Activated T-cell treated with anti-CD3 and anti-CD28 coated beads, Interleukin-2, amount 50 U/mL, for 24 hours (primary cell): ENCODE results near the gene SH3BP4.

ENCODE experiments used
- DNase-seq: peaks from one replicate; pipeline ENCODE4 v3.0.0-alpha.2; 2020
- H3K27ac Mint-ChIP-seq: 2 replicates; pipeline ENCODE4 v1.8.0; 2020; ENCODE audit warnings: mild to moderate bottlenecking, mixed read lengths
- H3K27me3 Mint-ChIP-seq: 2 replicates; pipeline ENCODE4 v1.8.0; 2020; ENCODE audit warnings: mixed read lengths
- H3K36me3 Mint-ChIP-seq: 2 replicates; pipeline ENCODE4 v1.8.0; 2020; ENCODE audit warnings: low read depth, mixed read lengths
- H3K4me1 Mint-ChIP-seq: 2 replicates; pipeline ENCODE4 v1.8.0; 2020; ENCODE audit warnings: low read depth, mixed read lengths
- H3K4me3 Mint-ChIP-seq: 2 replicates; pipeline ENCODE4 v1.8.0; 2020; ENCODE audit warnings: mild to moderate bottlenecking, moderate library complexity, mixed read lengths
- H3K9me3 Mint-ChIP-seq: 2 replicates; pipeline ENCODE4 v1.8.0; 2020; ENCODE audit warnings: mixed read lengths

SH3BP4 gene

DNA sequence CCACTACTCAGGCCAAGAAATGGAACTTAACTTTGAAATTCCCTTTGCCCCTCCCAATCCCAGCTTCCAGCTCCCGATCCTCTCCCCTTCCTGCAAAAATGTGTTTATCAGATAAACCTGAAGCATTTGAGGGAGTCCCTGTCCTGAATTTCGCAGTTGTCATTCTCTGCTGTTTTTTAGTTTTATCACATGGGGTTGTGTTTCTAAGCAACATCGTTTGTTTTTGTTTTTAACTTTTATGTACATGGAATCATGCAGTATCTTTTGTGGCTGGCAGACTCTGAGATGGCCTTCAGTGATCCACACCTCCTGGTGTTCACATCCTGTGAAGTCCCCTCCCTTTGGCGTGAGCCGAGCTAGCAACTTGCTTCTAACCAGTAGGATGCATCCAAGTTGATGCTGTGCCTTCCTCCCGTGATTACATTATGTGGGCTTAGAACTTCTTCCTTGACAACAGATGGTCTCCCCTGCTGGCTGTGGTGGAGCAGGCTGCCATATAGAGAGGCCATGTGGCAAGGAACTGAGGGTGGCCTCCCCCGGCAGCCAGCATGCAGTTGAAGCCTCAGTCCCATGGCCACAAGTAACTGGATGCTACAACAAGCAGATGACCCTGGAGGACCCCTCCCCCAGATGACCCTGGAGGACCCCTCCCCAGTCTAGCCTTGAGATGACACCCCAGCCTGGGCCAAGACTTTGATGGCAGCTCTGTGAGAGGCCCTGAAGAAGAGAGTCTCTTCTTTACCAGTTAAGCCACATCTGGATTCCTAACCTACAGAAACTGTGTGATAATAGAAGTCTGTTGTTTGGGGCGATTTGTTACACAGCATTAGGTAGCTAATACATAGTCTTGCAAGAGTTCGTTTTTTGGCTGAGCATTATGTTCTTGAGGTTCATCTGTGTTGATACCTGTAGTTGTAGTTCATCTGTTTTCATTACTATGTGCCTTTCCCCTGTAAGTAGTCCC lies 27.7 kb downstream of the SH3BP4 start:
- no peak for DNase-seq
- Mint-ChIP-seq H3K9me3 (peaks cover 6% of the 10 kb centered on the region), H3K27me3 (peaks cover 10% of the 10 kb centered on the region), H3K36me3 (no peaks in the 10 kb centered on the region), H3K4me3 (no peak overlapping the region), H3K27ac (no peak overlapping the region), H3K4me1 (no peaks in the 10 kb centered on the region)

DNA sequence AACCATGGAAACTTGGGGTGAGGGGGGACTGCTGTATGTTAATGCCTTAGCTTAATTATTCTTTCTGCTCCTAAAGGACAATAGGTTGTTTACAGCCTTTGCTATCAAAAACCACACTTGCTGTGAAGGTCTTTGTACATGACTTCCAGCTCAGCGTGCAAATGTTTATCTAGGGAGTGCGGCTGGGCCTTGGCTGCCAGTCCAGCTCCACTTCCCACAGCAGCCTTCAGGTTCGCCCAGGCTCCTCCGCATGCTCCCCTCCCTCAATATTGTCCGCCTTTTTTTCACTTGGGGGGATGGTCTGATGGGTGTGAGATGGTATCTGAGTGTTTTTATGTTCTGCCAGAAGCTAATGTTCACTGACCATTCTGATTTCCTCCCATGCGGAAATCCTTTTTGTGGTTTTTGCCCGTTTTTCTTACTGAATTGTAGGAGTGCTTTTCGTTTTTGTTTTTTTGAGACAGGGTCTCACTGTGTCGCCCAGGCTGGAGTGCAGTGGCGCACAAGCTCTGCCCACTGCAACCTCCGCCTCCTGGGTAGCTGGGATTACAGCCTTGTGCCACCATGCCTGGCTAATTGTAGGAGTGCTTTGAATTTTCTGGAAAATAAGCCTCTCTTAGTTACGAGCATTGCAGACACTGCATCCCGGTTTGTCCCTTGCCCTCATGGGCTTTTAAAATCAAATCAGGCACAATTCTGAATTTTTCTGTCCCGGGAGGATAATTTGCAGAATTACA lies 28.8 kb downstream of the SH3BP4 start:
- Mint-ChIP-seq H3K36me3 (no peaks in the 10 kb centered on the region), H3K27ac (no peak overlapping the region), H3K4me1 (no peaks in the 10 kb centered on the region), H3K4me3 (no peak overlapping the region), H3K27me3 (peaks cover 4% of the 10 kb centered on the region), H3K9me3 (peaks cover 6% of the 10 kb centered on the region)
- DNase-seq: no peak

GRCh38 chr2:234981197-234982095 lies 29.6 kb downstream of the SH3BP4 start:
- H3K9me3 Mint-ChIP-seq: peaks cover 6% of the 10 kb centered on the region
- H3K36me3 Mint-ChIP-seq: no peaks in the 10 kb centered on the region
- no peak overlapping the region for H3K27ac Mint-ChIP-seq
- no peak overlapping the region for H3K4me3 Mint-ChIP-seq
- no peaks in the 10 kb centered on the region for H3K4me1 Mint-ChIP-seq
- H3K27me3 Mint-ChIP-seq: peaks cover 4% of the 10 kb centered on the region
- DNase-seq: no peak

- Mint-ChIP-seq H3K4me3 (no peak overlapping the region), H3K27ac (no peak overlapping the region), H3K27me3 (peaks cover 4% of the 10 kb centered on the region), H3K36me3 (no peaks in the 10 kb centered on the region), H3K4me1 (no peaks in the 10 kb centered on the region), H3K9me3 (peaks cover 6% of the 10 kb centered on the region)
- no peak for DNase-seq
Measured at GRCh38 chr2:234982096-234982834, 30.4 kb downstream of the SH3BP4 start.

DNA sequence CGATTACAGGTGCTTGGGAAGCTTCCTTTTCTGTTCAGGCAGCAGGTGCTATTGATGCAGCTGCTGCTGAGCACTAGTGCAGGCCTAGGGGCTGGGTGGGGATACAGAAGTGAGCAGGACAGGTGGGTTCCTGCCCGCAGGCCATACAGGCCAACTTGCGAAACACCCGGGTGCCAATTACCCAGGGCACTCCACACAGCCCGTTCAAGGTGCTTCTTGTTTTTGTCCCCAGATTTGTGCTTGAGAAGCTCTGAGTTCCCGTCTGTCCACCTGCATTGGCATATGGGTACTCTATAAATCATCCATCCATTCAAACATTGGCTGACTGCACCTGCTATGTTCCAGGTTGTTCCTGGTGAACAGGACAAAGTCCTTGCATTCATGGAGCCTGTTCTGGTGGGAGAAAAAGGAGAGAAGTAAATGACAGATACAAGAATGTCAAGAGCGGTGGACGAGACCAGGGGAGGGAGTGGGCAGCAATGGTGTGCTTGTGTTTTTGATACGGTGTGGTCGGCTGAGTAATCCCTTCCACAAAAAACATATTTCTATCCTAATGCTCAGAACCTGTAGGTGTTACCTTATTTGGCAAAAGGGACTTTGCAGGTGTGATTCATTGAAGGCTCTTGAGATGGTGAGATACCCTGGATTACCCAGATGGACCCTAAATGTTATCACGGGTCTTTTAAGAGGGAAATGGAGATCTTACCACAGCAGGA lies 31.4 kb downstream of the SH3BP4 start:
- Mint-ChIP-seq H3K4me3 (no peak overlapping the region), H3K36me3 (no peaks in the 10 kb centered on the region), H3K27ac (no peak overlapping the region), H3K27me3 (peaks cover 4% of the 10 kb centered on the region), H3K9me3 (peaks cover 6% of the 10 kb centered on the region), H3K4me1 (no peaks in the 10 kb centered on the region)
- DNase-seq: no peak

GRCh38 chr2:234985608-234986245 lies 33.9 kb downstream of the SH3BP4 start:
- Mint-ChIP-seq H3K4me3 (no peak overlapping the region), H3K36me3 (no peaks in the 10 kb centered on the region), H3K9me3 (no peaks in the 10 kb centered on the region), H3K4me1 (no peaks in the 10 kb centered on the region), H3K27me3 (peaks cover 11% of the 10 kb centered on the region), H3K27ac (no peak overlapping the region)
- no peak for DNase-seq

DNA sequence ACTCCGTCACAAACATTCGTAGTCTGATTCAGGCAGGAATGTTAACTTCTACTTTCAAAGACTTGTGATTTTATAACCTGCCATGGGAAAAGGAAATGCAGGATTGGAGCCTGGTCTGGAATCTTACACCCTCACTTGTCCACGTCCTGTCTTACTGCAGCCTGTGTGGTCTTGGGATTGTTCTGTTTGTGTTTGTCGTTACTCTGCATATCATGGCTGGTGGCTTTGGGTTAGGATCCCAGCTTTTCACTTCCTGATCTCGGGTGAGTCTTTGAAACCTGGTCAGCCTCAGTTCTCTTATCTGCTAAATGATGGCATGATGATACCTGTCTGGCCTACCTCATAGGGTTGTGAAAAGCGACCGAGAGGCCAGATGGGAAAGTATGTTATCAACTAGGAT lies 34.6 kb downstream of the SH3BP4 start:
- H3K27ac Mint-ChIP-seq: no peak overlapping the region

DNA sequence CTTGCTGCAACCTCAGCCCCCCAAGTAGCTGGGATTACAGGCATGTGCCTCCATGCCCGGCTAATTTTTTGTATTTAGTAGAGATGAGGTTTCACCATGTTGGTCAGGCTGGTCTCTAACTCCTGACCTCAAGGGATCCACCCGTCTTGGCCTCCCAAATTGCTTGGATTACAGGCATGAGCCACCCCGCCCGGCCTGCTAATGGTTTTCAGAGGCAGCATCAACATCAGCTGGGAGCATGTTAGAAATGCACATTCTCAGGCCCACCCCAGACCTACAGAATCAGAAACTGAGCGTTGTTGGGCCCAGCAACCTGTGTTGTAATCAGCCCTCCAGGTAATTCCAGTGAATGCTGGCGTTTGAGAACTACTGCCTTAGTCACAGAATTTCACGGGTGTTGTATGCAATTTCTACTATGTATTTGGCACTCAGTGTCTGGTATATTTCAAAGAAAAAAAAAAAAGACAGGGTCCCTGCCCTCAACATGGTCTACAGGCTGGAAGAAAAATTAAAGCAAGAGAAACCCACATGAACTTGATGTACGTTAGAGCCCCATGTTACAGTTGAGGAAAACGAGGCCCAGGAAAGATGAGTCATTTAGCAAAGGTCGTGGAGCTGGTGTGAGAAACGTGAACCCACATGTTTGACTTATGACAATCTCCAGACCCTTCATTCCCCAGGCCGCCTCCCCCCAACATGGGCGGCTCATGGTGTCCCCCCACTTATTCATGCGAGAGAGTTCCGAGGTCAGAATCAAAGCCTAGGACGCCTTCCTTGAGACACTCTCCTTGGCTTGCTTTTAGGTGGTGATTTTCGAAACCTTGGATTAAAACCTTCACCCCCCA lies 35.3 kb downstream of the SH3BP4 start:
- Mint-ChIP-seq H3K4me1 (no peaks in the 10 kb centered on the region), H3K27me3 (peaks cover 7% of the 10 kb centered on the region), H3K27ac (no peak overlapping the region), H3K9me3 (no peaks in the 10 kb centered on the region), H3K4me3 (no peak overlapping the region), H3K36me3 (no peaks in the 10 kb centered on the region)
- no peak for DNase-seq

More for the DNA sequence above, 34.6 kb downstream of the SH3BP4 start:
- Mint-ChIP-seq H3K27me3 (peaks cover 7% of the 10 kb centered on the region), H3K4me1 (no peaks in the 10 kb centered on the region), H3K9me3 (no peaks in the 10 kb centered on the region), H3K4me3 (no peak overlapping the region), H3K36me3 (no peaks in the 10 kb centered on the region)
- DNase-seq: no peak

GRCh38 chr2:234987754-234988153 lies 35.9 kb downstream of the SH3BP4 start:
- Mint-ChIP-seq H3K27me3 (peaks cover 7% of the 10 kb centered on the region), H3K4me1 (no peaks in the 10 kb centered on the region), H3K9me3 (no peaks in the 10 kb centered on the region), H3K27ac (no peak overlapping the region), H3K4me3 (no peak overlapping the region), H3K36me3 (no peaks in the 10 kb centered on the region)
- DNase-seq: no peak

- Mint-ChIP-seq H3K36me3 (no peaks in the 10 kb centered on the region), H3K27ac (no peak overlapping the region), H3K9me3 (no peaks in the 10 kb centered on the region), H3K4me1 (no peaks in the 10 kb centered on the region), H3K27me3 (peaks cover 10% of the 10 kb centered on the region), H3K4me3 (no peak overlapping the region)
- no peak for DNase-seq
Measured at GRCh38 chr2:234988491-234988890, 36.7 kb downstream of the SH3BP4 start.

- H3K4me1 Mint-ChIP-seq: no peaks in the 10 kb centered on the region
- DNase-seq: no peak
- no peak overlapping the region for H3K4me3 Mint-ChIP-seq
- H3K9me3 Mint-ChIP-seq: no peaks in the 10 kb centered on the region
- H3K27ac Mint-ChIP-seq: no peak overlapping the region
- H3K36me3 Mint-ChIP-seq: no peaks in the 10 kb centered on the region
- H3K27me3 Mint-ChIP-seq: peaks cover 14% of the 10 kb centered on the region
Measured at GRCh38 chr2:234989183-234989701, 37.4 kb downstream of the SH3BP4 start.

GRCh38 chr2:234990300-234990699 lies 38.5 kb downstream of the SH3BP4 start:
- Mint-ChIP-seq H3K4me1 (no peaks in the 10 kb centered on the region), H3K9me3 (no peaks in the 10 kb centered on the region), H3K27ac (no peak overlapping the region), H3K36me3 (no peaks in the 10 kb centered on the region), H3K27me3 (peaks cover 17% of the 10 kb centered on the region), H3K4me3 (no peak overlapping the region)
- DNase-seq: no peak
